ENCODE results near the gene RAD17.
"Not testable (repeated sequence)": the region's sequence is repeated elsewhere in the genome, so short reads cannot be mapped to it uniquely, and the experiment has no call there.

RAD17 gene

DNA sequence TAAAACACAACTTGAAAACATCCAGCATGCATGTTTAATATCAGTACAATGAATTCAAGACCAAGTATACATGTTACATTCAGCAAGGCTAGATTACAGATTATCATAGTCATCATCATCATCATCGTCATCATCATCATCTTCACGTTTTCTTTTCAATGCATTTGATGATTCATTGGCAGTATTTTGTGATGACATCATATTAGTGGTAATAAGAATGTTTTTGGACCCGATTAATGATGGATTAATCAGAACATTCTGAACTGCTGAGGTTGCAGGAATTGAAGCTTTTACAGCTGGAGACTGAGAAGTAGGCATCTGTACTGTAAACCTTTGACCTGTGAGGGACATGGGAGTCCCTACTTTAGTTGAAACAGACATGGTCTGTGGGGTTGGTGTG, 4.8 kb upstream of the RAD17 start:
- no peak for DNase-seq (ENCODE audit: low read depth in 1 of 2, low spot score in 1 of 2)
- Histone ChIP-seq H3K27ac (replicated peaks) (no peak overlapping the region), H3K27me3 (ENCODE audit: insufficient read depth, poor library complexity, severe bottlenecking) (no peaks in the 10 kb centered on the region)

DNA sequence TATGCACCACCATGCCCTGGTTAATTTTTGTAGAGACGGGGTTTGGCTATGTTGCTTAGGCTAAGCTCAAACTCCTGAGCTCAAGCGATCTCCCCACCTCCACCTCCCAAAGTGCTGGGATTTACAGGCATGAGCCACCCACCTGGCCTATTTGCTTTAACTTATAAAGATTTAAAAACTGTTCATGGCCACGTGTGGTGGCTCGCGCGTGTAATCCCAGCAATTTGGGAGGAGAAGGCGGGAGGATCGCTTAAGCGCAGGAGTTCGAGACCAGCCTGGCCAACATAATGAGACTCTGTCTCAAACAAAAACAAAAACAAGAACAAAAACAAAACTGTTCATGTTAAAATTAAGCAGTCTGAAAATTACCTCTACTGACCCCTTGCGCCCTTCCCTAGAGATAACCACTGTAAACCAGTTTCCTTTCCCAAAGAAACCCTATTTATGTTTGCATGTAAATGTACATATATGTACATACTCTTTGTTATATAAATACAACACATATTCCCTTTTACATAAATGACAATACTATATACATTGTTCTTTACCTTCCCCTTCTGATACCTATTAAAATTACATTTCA, 1.8 kb upstream of the RAD17 start:
- peak overlapping the region; percentile 59 for H3K4me3 ChIP-seq (replicated peaks; ENCODE audit: insufficient read depth, low read length)
- peak overlapping the region; percentile 99 for H3K27ac ChIP-seq (replicated peaks)
- TF ChIP-seq POLR2AphosphoS5 (IDR thresholded peaks at IDR 0.05; ENCODE audit: low read depth), result no peak
- TF ChIP-seq, protein P1, sequence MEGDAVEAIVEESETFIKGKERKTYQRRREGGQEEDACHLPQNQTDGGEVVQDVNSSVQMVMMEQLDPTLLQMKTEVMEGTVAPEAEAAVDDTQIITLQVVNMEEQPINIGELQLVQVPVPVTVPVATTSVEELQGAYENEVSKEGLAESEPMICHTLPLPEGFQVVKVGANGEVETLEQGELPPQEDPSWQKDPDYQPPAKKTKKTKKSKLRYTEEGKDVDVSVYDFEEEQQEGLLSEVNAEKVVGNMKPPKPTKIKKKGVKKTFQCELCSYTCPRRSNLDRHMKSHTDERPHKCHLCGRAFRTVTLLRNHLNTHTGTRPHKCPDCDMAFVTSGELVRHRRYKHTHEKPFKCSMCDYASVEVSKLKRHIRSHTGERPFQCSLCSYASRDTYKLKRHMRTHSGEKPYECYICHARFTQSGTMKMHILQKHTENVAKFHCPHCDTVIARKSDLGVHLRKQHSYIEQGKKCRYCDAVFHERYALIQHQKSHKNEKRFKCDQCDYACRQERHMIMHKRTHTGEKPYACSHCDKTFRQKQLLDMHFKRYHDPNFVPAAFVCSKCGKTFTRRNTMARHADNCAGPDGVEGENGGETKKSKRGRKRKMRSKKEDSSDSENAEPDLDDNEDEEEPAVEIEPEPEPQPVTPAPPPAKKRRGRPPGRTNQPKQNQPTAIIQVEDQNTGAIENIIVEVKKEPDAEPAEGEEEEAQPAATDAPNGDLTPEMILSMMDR (IDR thresholded peaks at IDR 0.05; ENCODE audit: insufficient read depth, low read length), result no peak
- no peak for TF ChIP-seq GABPA (IDR thresholded peaks at IDR 0.05; ENCODE audit: low read depth)
- no peak for TF ChIP-seq SPI1 (IDR thresholded peaks at IDR 0.05; ENCODE audit: borderline replicate concordance, low read depth)
- TF ChIP-seq, protein P2, sequence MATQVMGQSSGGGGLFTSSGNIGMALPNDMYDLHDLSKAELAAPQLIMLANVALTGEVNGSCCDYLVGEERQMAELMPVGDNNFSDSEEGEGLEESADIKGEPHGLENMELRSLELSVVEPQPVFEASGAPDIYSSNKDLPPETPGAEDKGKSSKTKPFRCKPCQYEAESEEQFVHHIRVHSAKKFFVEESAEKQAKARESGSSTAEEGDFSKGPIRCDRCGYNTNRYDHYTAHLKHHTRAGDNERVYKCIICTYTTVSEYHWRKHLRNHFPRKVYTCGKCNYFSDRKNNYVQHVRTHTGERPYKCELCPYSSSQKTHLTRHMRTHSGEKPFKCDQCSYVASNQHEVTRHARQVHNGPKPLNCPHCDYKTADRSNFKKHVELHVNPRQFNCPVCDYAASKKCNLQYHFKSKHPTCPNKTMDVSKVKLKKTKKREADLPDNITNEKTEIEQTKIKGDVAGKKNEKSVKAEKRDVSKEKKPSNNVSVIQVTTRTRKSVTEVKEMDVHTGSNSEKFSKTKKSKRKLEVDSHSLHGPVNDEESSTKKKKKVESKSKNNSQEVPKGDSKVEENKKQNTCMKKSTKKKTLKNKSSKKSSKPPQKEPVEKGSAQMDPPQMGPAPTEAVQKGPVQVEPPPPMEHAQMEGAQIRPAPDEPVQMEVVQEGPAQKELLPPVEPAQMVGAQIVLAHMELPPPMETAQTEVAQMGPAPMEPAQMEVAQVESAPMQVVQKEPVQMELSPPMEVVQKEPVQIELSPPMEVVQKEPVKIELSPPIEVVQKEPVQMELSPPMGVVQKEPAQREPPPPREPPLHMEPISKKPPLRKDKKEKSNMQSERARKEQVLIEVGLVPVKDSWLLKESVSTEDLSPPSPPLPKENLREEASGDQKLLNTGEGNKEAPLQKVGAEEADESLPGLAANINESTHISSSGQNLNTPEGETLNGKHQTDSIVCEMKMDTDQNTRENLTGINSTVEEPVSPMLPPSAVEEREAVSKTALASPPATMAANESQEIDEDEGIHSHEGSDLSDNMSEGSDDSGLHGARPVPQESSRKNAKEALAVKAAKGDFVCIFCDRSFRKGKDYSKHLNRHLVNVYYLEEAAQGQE (IDR thresholded peaks at IDR 0.05; ENCODE audit: insufficient replicate concordance, low read depth), result no peak
- H3K27me3 ChIP-seq (ENCODE audit: insufficient read depth, poor library complexity, severe bottlenecking), result no peaks in the 10 kb centered on the region
- no peak for DNase-seq (ENCODE audit: low read depth in 1 of 2, low spot score in 1 of 2)

More for the DNA sequence above, 4.8 kb upstream of the RAD17 start:
- TF ChIP-seq SPI1 (IDR thresholded peaks at IDR 0.05; ENCODE audit: borderline replicate concordance, low read depth), result no peak
- no peak for TF ChIP-seq GABPA (IDR thresholded peaks at IDR 0.05; ENCODE audit: low read depth)
- TF ChIP-seq, protein P2 (IDR thresholded peaks at IDR 0.05; ENCODE audit: insufficient replicate concordance, low read depth), result no peak
- TF ChIP-seq, protein P1 (IDR thresholded peaks at IDR 0.05; ENCODE audit: insufficient read depth, low read length), result no peak
- TF ChIP-seq POLR2AphosphoS5 (IDR thresholded peaks at IDR 0.05; ENCODE audit: low read depth), result no peak
- H3K4me3 ChIP-seq (replicated peaks; ENCODE audit: insufficient read depth, low read length), result no peak overlapping the region

DNA sequence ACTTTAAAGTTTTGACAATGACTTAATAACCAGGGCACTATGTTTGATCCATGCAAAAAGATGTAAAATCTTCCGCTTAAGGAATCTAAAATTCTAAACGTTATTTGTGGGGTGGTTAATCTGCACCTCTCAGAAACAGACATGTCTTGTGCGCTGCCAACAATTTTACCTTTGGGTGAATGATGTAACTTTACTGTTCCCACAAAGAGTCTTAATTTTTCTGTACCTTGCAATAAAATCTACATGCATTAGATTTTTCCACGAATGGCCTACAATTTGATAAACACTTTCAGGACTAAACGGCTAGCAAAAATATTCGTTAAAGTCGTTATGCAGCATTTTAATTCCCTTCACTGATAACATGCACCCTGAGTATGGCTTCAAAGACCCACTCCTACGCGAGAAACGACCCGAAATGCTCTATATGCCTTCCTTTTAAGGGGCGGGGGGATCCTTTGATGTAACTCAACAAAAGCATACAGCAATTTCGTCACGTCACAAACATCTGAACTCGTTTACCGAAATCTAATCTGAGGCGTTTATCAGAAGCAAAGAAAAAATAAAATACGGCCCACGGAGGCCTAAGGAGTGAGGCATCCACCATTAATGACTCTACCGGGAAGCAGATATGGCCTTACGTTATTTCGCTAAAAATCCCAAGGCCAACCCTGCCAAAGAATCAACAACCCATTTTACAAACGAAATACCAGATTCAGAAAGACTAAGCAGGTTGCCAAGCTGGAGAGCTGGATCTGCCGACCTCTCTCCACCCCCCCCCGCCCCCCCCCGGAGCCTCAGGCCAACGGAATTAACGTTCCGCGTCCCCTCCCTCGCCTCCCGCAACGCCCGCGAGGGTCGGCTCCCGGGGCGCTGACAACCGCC, 919 bp upstream of the RAD17 start:
- H3K27me3 ChIP-seq (ENCODE audit: insufficient read depth, poor library complexity, severe bottlenecking), result no peaks in the 10 kb centered on the region
- TF ChIP-seq, protein P2 (IDR thresholded peaks at IDR 0.05; ENCODE audit: insufficient replicate concordance, low read depth), result no peak
- TF ChIP-seq SPI1 (IDR thresholded peaks at IDR 0.05; ENCODE audit: borderline replicate concordance, low read depth) (no peak), POLR2AphosphoS5 (IDR thresholded peaks at IDR 0.05; ENCODE audit: low read depth) (no peak), GABPA (IDR thresholded peaks at IDR 0.05; ENCODE audit: low read depth) (no peak)
- TF ChIP-seq, protein P1 (IDR thresholded peaks at IDR 0.05; ENCODE audit: insufficient read depth, low read length), result no peak
- H3K27ac ChIP-seq (replicated peaks), result peak overlapping the region; percentile 99
- H3K4me3 ChIP-seq (replicated peaks; ENCODE audit: insufficient read depth, low read length), result peak overlapping the region; percentile 59
- DNase-seq (ENCODE audit: low read depth in 1 of 2, low spot score in 1 of 2), result no peak

DNA sequence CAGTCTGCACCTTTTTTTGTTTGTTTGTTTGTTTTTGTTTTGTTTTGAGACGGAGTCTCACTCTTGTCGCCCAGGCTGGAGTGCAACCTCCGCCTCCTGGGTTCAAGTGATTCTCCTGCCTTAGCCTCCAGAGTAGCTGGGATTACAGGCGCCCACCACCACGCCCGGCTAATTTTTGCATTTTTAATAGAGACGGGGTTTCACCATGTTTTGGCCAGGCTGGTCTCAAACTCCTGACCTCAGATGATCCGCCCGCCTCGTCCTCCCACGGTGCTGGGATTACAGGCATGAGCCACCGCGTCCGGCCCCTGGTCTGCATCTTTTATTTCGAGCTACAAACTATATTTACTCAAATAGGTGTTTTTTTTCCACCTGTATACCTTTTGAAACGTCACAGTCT, 717 bp downstream of the RAD17 start:
- Histone ChIP-seq H3K27ac (replicated peaks) (peak overlapping the region; percentile 99), H3K4me3 (replicated peaks; ENCODE audit: insufficient read depth, low read length) (peak overlapping the region; percentile 59)
- not testable (repeated sequence) for H3K27me3 ChIP-seq (ENCODE audit: insufficient read depth, poor library complexity, severe bottlenecking); DNase-seq (ENCODE audit: low read depth in 1 of 2, low spot score in 1 of 2)
